CD4-positive, alpha-beta T cell treated with Interleukin-17A for 4 hours (primary cell): ENCODE results near the gene CCDC57.

Experiments used
- DNase-seq: peaks from one replicate; pipeline ENCODE4 v3.0.0-alpha.2; 2020; ENCODE audit warnings: mixed read lengths

Gene CCDC57

GRCh38 chr17:82076785-82077591 is 135.7 kb downstream of the CCDC57 start:
- no peak for DNase-seq

- DNase-seq = no peak
Observed at GRCh38 chr17:82076018-82076784, 136.4 kb downstream of the CCDC57 start.

- DNase-seq = no peak
Observed at GRCh38 chr17:82073446-82073845, 139.2 kb downstream of the CCDC57 start.

- no peak for DNase-seq
Observed at GRCh38 chr17:82072827-82073226, 139.8 kb downstream of the CCDC57 start.

GRCh38 chr17:82070611-82071010 is 142.0 kb downstream of the CCDC57 start:
- no peak for DNase-seq

- peak; percentile 77 for DNase-seq
Observed at GRCh38 chr17:82065638-82066303, 146.9 kb downstream of the CCDC57 start, which contains the start of gene DUS1L. Gene DUS1L (minus strand): TSS chr17:82065804. CDS start chr17:82065059, 745 bp downstream.

- DNase-seq = peak; percentile 51
Observed at GRCh38 chr17:82065193-82065637, 147.4 kb downstream of the CCDC57 start.

GRCh38 chr17:82064433-82065192 is 148.0 kb downstream of the CCDC57 start:
- no peak for DNase-seq

- peak; percentile 1 for DNase-seq
Observed at GRCh38 chr17:82063424-82064415, 148.9 kb downstream of the CCDC57 start.

- peak; percentile 2 for DNase-seq
Observed at GRCh38 chr17:82062984-82063368, 149.7 kb downstream of the CCDC57 start.

- DNase-seq = peak; percentile 2
Observed at GRCh38 chr17:82062076-82062983, 150.3 kb downstream of the CCDC57 start.

GRCh38 chr17:82061047-82061925 is 151.4 kb downstream of the CCDC57 start:
- DNase-seq = peak; percentile 0

GRCh38 chr17:82060614-82061013 is 152.0 kb downstream of the CCDC57 start:
- DNase-seq = peak; percentile 1

GRCh38 chr17:82060001-82060380 is 152.7 kb downstream of the CCDC57 start:
- DNase-seq = peak; percentile 2

- peak; percentile 2 for DNase-seq
Observed at GRCh38 chr17:82059272-82060000, 153.2 kb downstream of the CCDC57 start.

GRCh38 chr17:82058855-82059249 is 153.8 kb downstream of the CCDC57 start:
- peak; percentile 2 for DNase-seq

- DNase-seq = peak; percentile 1
Observed at GRCh38 chr17:82058230-82058854, 154.3 kb downstream of the CCDC57 start.
